HG02852 (cell line): ENCODE results near the gene SOX30.

Experiments used
- ATAC-seq: cut with Tn5 transposase; IDR thresholded peaks from one replicate; pipeline ENCODE4 v1.9.1; 2021; ENCODE audit warnings: mild to moderate bottlenecking, moderate library complexity; ENCODE audit not compliant: unreplicated experiment

SOX30 gene

DNA sequence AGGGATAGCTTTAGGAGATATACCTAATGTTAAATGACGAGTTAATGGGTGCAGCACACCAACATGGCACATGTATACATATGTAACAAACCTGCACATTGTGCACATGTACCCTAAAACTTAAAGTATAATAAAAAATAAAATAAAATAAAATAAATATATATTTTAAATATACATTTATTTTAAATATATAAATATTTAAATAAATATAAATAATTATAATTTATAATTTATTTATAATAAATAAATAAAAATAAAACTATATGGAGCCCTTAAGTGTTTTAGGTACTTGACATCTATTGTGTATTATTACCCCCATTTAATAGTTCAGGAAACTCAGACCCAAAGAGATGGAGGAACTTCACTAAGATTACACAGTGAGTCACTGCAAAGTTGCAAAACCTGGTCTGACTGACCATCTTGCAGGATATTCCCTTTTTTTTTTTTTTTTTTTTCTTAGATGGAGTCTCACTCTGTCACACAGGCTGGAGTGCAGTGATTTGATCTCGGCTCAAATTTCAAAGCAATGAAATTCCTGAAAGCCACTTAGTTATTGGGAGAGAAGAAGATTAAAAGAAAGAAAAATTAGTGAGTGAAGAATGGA is 13.3 kb upstream of the SOX30 start:
- no peak for ATAC-seq

DNA sequence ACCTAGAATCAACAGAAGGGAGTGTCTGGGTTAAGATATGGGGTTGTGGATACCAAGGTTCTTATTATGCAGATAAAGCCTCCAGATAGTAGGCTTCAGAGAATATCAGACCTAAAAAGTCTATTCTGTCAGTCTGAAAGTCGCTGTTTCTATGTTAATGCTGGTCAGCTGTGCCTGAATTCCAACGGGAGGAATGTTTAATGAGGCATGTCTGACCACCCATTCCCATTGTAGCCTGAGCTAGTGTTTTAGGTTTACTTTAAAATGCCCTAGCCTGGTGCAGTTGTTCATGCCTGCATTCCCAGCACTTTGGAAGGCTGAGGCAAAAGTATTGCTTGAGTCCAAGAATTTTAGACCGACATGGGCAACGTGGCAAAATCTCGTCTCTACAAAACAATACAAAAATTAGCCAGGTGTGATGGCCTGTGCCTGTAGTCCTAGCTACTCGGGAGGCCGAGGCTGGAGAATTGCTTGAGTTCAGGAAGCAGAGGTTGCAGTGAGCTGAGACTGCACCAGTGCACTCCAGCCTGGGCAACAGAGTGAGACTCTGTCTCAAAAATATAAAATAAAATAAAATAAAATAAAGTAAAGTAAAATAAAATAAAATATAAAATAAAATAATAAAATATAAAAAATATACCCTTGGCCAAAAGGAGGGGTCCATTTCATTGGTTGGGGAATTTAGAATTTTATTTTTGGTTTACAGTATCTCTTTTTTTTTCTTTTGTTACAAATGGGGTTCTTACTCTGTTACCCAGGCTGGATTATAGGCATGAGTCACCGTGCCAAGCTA is 7.8 kb upstream of the SOX30 start:
- no peak for ATAC-seq

DNA sequence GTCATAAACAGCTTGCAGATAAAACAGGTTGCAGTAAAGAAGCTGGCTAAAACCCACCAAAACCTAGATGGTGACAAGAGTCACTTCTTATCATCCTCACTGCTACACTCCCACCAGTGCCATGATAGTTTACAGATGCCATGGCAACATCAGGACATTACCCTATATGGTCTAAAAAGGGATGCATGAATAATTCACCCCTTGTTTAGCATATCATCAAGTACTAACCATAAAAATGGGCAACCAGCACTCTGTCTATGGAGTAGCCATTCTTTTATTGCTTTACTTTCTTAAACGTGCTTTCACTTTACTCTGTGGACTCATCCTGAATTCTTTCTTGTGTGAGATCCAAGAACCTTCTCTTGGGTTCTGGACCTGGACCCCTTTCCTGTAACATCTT is 6.7 kb upstream of the SOX30 start:
- ATAC-seq = no peak

DNA sequence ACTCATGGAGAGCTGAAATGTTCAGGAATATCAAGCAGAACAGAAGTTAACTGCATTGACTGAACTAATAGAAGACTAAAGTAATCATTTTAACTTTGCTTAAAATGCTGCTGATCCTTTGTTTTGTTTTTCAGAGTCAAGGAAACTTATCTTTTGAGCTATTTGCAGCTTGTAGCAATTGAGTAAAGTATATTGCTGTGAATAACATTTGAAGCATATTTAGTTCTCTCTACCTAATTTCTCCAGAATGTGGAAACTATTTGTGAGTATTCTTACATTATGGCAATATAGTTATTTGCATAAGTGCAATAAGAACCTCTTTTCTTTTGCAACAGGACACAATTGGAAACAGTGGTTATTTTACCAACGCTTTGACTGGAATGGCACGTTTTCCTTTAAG is 5.3 kb upstream of the SOX30 start:
- ATAC-seq = no peak

DNA sequence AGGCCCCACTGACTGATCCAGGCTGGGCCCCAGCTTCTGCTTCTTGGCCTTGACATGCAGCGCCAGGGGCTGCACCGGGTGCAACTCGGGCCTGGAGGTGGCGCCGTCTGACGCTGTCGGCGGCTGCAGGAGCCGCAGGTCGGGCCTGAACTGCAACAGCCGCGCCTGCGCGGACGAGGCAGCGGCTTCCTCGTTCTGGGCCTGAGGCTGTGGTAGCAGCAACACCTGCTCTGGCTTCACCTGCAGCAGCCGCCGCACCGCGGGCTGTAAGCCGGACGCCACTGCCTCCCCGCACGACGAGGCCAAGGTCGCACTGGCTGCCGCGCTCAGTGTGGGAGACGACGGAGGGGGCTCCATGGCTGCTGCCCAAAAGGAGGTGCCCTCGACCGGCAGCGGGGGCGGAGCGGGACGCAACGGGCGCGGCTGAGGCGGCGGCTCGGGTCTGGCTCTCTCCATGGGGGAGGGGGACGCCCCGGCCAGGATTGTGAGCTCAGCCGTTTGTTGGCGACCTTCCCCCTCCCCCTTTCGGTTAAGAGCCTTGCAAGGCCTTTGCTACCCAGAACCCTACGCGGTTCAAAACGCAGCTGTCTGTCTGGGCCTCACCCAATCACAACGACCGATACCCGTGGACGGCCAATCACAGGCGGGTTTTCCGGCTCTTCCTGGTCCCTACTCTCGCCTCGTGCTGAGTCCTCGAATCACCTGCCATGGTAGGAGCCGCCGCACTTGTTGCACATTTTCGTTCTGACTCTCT is 438 bp downstream of the SOX30 start:
- ATAC-seq = peak; percentile 87

DNA sequence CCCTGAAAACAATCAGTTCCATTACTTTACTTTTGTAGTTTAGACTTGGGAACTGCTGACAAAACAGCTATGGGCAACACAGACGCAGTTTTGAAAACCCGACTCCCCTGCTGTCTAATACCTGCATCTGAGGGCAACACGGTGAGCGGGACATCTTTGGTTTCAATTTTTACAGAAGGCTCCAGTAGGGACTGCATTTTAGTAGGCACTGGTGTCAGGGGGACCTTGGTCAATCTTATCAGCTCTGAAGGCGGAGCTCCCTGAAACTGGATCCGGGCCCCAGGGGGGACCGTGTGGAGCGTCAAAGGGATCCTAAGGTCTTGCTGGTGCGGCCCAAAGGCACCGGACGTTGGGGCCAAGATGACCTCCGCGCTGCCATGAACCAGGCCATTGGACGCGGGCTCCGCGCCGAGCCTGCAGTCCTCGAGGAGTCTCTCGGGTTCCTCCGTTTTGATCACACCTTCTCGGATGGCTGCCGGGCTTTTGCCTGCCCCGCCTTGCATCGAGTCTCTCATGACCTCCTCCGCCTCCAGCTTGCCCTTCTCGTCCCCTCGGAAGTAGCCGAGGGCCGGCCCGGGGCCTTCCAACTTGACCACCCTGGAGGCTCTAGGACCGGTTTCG is 1.1 kb downstream of the SOX30 start:
- no peak for ATAC-seq

DNA sequence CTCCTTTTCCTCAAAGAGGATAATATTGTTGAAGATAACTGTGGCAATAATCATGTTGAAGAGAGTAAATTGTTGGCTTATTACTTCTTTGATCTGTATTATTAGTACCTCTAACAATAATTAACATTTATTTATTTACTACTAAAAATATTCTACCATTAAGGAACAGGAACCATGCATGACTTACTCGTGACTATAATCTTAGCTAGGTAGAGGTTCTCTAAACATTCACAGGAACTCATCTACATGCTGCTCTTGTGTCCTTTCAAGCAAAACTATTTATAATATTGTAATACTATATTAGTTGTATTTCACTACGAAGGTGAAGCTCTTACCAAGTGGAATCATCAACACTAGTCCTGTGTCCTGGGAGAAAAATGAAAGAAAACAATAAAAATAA is 3.1 kb downstream of the SOX30 start:
- ATAC-seq = no peak

DNA sequence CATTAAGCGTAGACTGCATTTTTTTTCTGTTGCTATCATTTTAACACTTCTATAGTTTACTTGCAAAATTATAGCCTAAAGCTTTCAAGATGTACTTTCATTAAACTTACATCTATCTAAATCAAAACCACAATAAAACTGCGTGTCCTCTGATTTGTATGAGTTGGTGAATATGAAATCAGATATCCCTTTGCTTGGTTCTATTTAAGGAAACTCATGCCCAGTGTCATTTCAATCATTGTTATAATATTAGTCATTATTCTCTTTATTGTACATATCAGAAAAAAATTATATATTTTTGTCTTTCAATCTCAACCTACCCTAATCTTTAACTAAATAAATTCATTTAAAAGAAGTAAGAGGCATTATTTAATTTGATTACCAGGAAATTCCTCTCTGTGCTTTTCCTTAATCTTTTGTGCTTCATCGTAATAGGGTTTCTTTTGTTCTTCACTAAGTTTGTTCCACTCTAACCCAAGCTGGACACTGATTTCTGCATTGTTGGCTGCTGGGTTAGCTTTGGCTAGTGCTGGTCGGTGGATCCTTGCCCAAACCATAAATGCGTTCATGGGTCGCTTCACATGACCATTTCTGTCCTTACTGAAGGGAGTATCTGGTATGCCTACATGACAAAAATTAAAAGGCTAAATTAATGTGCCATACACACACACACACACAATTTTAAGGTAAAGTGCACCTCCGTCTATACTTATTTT is 3.8 kb downstream of the SOX30 start:
- no peak for ATAC-seq

DNA sequence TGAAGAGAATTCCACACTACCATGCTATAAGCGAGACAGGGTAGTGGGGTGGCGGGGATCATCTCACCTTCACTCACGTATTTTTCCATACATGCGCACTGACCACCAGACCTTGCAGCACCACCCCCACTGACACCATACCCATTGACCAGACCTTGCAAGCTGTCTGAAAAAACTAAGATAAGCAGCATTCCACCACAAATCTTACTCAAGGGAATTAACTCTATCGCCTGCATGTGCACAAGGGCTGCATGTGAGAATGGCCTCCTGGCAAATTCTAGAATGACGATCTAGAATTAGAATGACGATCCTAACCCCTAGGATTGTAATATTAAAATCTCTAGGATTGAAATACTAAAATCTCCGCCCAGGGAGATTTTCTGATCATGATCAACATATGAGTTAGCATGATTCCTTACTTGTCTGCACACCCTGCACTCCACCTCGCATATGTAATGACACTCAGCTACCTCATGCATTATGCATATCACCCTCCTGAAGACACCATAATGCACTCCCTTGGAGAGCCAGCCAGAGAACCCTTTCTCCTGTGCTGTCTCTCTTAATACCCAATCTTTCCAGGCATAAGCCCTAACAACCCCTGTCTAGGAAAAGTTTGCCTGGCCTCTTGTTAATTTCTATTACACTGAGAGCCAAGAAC is 11.7 kb downstream of the SOX30 start:
- no peak for ATAC-seq

DNA sequence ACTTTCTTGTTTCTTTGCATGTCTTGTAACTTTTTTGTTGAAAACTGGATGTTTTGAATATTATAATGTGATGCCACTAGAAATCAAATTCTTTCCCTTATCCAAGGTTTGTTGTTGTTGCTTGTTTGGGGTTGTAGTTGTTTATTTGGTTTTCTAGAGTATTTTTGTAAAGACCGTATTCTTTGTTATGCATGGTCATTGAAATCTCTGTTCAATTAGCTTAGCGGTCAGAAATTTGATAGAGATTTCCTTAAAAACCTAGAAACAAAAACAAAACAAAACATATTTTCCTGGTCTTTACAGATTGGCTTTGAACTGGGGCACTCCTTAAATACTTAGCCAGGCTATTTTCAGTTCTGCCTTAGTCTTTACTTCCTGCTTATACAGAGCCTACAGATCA is 21.9 kb downstream of the SOX30 start:
- ATAC-seq = no peak

DNA sequence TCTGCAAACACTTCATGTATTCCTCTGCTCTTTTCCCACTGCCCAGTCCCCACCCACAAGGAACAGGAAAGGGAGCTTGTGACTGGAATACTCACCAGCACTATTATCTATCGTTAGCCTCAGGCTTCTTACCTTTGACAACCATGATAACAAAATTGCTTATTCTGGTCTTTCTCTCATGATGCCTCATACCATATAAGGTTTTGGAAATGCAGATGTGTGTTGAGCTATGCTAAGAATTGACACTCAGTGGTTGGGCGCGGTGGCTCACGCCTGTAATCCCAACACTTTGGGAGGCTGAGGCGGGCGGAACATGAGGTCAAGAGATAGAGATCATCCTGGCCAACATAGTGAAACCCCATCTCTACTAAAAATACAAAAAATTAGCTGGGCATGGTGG is 25.4 kb downstream of the SOX30 start:
- no peak for ATAC-seq

DNA sequence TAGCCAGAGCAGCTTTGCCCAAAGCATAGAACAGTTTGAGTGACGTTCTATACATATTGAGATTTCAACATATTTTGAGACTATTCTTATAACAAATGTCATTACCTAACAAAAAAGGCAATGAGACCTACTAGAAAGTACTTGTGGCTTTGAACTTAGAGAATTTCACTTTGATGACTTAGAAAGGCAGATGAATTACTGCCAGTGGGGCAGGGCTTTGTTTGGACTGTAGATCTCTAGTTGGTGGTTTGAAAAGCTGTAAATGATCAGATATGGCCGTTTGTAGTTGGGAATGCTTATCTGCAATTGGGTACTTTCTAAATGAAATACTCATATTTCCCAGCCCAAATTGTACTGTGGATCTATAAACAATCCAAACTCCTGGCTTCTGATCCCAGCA is 28.1 kb downstream of the SOX30 start:
- ATAC-seq = no peak

DNA sequence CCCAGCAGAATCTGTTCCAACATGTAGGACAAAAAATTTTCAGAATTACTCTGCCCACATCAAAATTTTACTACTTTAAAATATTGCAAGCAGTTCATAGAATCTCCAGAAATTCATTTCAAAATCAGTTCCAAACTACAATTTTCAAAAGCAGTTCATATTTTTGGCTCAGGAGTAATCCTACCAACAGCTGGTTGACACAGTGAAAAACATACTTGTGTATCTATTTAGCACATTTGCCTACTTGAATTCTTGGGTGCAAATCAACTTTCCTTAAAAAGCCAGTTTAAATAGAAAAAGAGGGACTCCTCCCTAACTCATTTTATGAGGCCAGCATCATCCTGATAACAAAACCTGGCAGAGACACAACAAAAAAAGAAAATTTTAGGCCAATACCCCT is 31.5 kb downstream of the SOX30 start:
- no peak for ATAC-seq

DNA sequence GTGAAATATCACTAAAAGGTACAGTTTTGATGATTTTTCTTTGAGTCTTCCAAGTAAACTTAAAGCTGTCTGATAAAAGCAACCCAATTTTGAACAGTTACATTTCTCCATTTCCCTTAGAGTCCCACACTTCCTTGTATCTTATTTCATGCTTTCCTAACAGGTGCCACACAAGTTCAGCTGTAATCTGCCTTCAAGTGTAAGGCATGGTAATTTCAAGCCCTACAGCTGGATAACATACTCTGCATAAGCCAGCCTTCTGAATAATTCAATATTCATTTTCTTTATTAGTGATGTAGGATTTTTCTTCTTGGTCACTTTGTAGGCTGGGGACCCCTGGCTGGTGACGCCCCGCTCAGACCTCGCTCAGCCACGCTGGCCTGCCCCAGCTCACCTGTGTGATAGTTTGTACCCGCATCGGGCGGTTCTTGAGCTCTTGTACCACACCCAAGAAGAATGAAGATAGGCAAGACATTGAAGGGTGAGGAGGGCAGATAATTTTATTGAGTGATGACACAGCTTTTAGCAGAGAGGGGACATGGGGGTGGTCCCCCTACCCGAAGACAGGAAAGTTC is 34.0 kb downstream of the SOX30 start:
- no peak for ATAC-seq

DNA sequence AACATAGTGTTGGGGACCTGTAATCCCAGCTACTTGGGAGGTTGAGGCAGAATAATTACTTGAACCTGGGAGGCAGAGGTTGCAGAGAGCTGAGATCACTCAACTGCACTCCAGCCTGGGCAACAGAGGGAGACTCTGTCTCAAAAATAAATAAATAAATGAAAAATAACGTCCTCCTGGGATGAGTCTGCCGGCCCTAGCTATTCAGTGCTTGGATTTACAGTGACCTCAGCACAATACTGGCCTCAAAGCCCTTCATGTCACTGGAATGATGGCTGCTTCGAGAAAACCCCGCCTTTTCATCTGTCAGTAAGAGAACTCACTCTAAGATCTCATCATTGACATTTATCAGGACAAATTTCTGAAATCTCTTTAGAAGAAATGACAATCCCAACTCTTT is 35.5 kb downstream of the SOX30 start:
- ATAC-seq = no peak

DNA sequence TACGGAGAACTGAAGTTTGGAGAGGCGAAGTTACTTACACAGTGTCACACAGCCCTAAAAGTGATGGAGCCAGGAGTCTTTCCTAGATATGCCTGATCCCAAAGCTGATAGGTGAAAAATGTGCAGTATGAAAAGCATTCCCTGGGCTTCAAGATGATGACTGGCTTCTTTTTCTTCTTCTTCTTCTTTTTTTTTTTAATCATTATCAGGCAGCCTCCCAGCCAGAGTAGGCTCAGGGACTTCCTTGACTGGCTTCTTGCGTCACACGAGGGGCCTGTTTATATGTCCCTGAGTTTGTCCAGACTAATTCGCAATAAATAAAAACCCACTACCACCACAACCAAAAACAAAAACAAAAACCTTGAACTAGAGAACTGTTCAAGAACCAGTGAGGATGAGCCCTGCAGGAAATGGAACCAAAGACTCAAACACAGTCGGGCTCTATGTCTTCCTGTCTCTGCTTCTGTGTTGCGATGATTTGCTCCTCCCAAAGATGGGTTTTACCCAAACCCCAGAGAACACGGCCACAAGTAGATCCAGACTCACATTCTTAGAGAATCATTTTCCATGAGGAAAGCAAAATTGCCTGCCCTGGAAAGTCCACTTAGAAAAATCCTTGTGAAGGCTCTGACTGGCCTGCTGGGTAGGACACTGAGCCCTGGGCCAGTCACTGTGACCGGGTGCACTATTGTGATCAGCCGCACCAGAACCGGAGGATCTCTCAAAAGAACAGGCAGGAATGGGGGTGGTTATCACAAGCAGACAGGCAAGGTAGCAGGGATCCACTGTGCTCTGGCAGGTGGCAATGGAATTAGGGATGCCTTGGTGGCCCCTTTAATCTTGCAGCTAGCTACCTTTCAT is 38.6 kb downstream of the SOX30 start:
- ATAC-seq = no peak

DNA sequence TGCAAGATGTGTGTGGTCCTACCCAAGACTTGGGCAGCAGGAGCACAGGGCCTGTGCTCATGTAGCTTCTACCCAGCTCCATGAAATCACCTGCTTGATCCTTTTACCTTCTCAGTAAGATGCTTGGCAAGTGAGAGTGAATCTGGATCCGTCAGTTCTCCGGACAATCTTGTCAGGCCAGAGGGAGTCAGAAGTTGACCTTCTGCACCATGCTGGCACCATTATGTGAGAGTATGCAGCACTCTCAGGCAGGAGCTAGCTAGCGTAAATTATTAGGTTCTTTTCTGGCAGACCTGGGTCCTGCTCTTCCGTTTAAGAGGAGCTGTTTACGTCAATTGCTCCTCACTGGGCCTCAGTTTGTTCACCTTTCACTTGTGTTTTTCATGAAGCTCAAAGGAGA is 39.7 kb downstream of the SOX30 start:
- ATAC-seq = no peak

DNA sequence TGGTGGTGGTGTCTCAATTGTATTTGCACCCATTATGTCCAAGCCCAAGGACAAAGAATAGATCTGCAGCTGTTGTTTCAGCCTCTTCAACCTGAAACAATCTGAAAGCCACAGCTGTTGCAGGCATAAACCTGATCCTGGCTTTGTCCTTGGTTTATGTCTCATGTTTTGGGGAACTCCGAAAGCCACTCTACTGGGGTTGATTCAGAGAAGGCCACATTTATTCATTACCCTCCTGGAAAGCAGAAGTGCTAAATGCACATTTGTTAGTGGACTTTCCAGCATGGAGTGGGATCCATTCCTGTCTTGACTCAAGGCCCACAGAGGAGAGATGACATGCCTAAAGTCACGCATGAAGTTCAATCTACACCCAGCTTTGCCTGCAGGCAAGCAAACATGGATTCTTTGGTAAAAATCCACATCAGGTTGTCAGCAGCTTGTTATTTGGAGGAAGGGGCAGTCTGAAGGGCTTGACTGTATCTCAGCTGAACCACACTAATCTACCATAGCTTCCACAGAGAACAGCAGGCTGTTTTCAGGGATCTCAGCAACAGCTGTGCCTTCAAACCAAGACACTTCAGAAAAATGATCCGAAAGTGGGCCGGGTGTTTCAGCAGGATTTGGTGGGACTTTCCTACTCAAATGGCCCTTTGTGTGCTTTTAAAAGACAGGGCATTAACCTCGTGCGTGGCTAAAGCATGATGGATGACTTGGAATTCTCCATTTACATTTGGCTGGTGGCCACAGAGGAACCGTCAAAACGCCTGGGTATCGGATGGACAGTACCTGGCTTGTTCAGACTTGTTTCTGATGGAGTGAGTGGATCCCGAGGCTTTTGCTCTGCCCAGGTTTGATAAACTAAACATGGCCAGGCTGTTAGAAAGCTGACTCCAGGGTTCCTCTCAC is 40.4 kb downstream of the SOX30 start:
- ATAC-seq = peak; percentile 76
